GM23248 (cell line): ENCODE measurements around the gene GALNT12. TPM values are rescaled to one million over a fixed set of nuclear protein-coding genes. Genes with fewer than 3 reads are reported as not detected.

Experiments
- DNase-seq: peaks from one replicate; pipeline ENCODE4 v3.0.0-alpha.2; 2015
- H2AFZ ChIP-seq: fragments of 200-600 bp; sonication (generic); 2 replicates; pipeline ENCODE4 v1.6.1; 2016; ENCODE audit warnings: antibody characterized with exemption
- H3F3A ChIP-seq: fragments of 200-600 bp; sonication (generic); 2 replicates; pipeline ENCODE4 v1.6.1; 2016; ENCODE audit warnings: mild to moderate bottlenecking, antibody characterized with exemption, mixed run types; ENCODE audit not compliant: insufficient read depth
- H3K27ac ChIP-seq: fragments of 200-600 bp; sonication (generic); 2 replicates; pipeline ENCODE4 v1.5.1; 2016; ENCODE audit warnings: mild to moderate bottlenecking
- H3K27me3 ChIP-seq: fragments of 200-600 bp; sonication (generic); replicated peaks from 2 replicates; pipeline ENCODE4 v1.6.1; 2016; ENCODE audit warnings: mild to moderate bottlenecking; ENCODE audit not compliant: insufficient read depth
- H3K36me3 ChIP-seq: fragments of 200-600 bp; sonication (generic); 2 replicates; pipeline ENCODE4 v1.6.1; 2016; ENCODE audit warnings: low read depth, mild to moderate bottlenecking
- H3K4me1 ChIP-seq: fragments of 200-600 bp; sonication (generic); 2 replicates; pipeline ENCODE4 v1.6.1; 2016; ENCODE audit warnings: mild to moderate bottlenecking; ENCODE audit not compliant: insufficient read depth
- H3K4me2 ChIP-seq: fragments of 200-600 bp; sonication (generic); one replicate; pipeline ENCODE4 v1.6.1; 2016; ENCODE audit warnings: mild to moderate bottlenecking; ENCODE audit not compliant: unreplicated experiment
- H3K4me3 ChIP-seq: fragments of 200-600 bp; sonication (generic); 2 replicates; pipeline ENCODE4 v1.5.1; 2016; ENCODE audit warnings: mild to moderate bottlenecking
- H3K79me2 ChIP-seq: fragments of 200-600 bp; sonication (generic); 2 replicates; pipeline ENCODE4 v1.6.1; 2016; ENCODE audit warnings: mild to moderate bottlenecking; ENCODE audit not compliant: insufficient read depth
- H3K9ac ChIP-seq: fragments of 200-600 bp; sonication (generic); 2 replicates; pipeline ENCODE4 v1.6.1; 2016; ENCODE audit warnings: mild to moderate bottlenecking
- H3K9me2 ChIP-seq: fragments of 200-600 bp; sonication (generic); 2 replicates; pipeline ENCODE4 v1.6.1; 2016; ENCODE audit warnings: mixed run types, mild to moderate bottlenecking, moderate library complexity; ENCODE audit not compliant: insufficient read depth
- H3K9me3 ChIP-seq: fragments of 200-600 bp; sonication (generic); one replicate; pipeline ENCODE4 v1.6.1; 2017; ENCODE audit warnings: low read depth
- H4K20me1 ChIP-seq: fragments of 200-600 bp; sonication (generic); 2 replicates; pipeline ENCODE4 v1.6.0; 2016; ENCODE audit not compliant: insufficient read depth
- EZH2 ChIP-seq: fragments of 200-600 bp; sonication (generic); IDR thresholded peaks from 2 replicates; pipeline ENCODE4 v1.6.1; 2018; ENCODE audit warnings: antibody characterized with exemption, mild to moderate bottlenecking; ENCODE audit not compliant: insufficient read depth, poor library complexity, severe bottlenecking
- EZH2phosphoT487 ChIP-seq: fragments of 200-600 bp; sonication (generic); IDR thresholded peaks from 2 replicates; pipeline ENCODE4 v1.6.1; 2018; ENCODE audit warnings: antibody characterized with exemption, moderate library complexity, mild to moderate bottlenecking, low read depth; ENCODE audit not compliant: insufficient read depth
- WGBS, 2 experiments: methylation state at CpG; one replicate each; pipeline ENCODE4 v1.1.6; 2015 to 2017; ENCODE audit warnings: low lambda C conversion rate in 2 of 2, low coverage in 1 of 2; ENCODE audit errors: missing lambda C conversion rate in 2 of 2; 5-methylcytosine and 5-hydroxymethylcytosine counted together
- in situ Hi-C: fragments of 300-500 bp; cut with MboI; formaldehyde crosslinking; loops from 2 replicates; pipeline ENCODE4 v1.15.0; 2020
- polyA plus RNA-seq: library from polyadenylated mRNA; unstranded; fragments of >200 nt; fragmentation: Nextera tagmentation; extraction: Ambion mirVana; gene quantifications from 2 replicates; pipeline ENCODE4 v1.2.1, GENCODE V29; 2016
- total RNA-seq: library from RNA; depleted of rRNA; stranded (reverse); fragments of >200 nt; shearing (Covaris generic); gene quantifications from 2 replicates; pipeline ENCODE4 v1.2.3, GENCODE V29; 2014

GALNT12 gene
- total and polyA plus RNA-seq, 2 experiments from 2014 or later = 0.74 to 10.1 TPM

GRCh38 chr9:98860871-98861293 lies 53.4 kb downstream of the GALNT12 start:
- Histone ChIP-seq H3K4me3 (no peak overlapping the region), H3K4me2 (peak overlapping the region; percentile 64), H3K9me2 (no peaks in the 10 kb centered on the region), H3K36me3 (no peaks in the 10 kb centered on the region), H4K20me1 (no peaks in the 10 kb centered on the region), H2AFZ (peak overlapping the region; percentile 37), H3K27ac (peak overlapping the region; percentile 94), H3K79me2 (no peaks in the 10 kb centered on the region), H3K9ac (peak overlapping the region; percentile 80), H3K4me1 (peaks cover 27% of the 10 kb centered on the region), H3K9me3 (no peaks in the 10 kb centered on the region), H3K27me3 (no peaks in the 10 kb centered on the region), H3F3A (peaks cover 29% of the 10 kb centered on the region)
- TF ChIP-seq EZH2phosphoT487 (no peak), EZH2 (no peak)
- peak; percentile 93 for DNase-seq
- in situ Hi-C loops = no loop called here
- WGBS, 2 experiments = 6 to 7% methylated on average over 5 of the region's 5 CpGs

GRCh38 chr9:98861781-98862504 lies 54.5 kb downstream of the GALNT12 start:
- peak overlapping the region; percentile 80 for H3K9ac ChIP-seq
- H3K79me2 ChIP-seq = no peaks in the 10 kb centered on the region
- WGBS, 2 experiments = 4 to 8% methylated on average over 8 of the region's 8 CpGs
- no peaks in the 10 kb centered on the region for H3K9me2 ChIP-seq
- TF ChIP-seq EZH2 (no peak), EZH2phosphoT487 (no peak)
- H3K9me3 ChIP-seq = no peaks in the 10 kb centered on the region
- H3K27me3 ChIP-seq = no peaks in the 10 kb centered on the region
- 0 out of 2 replicates have a peak overlapping the region, but pooled peaks have one; percentile 9 for H3K4me3 ChIP-seq
- peak overlapping the region; percentile 94 for H3K27ac ChIP-seq
- H4K20me1 ChIP-seq = no peaks in the 10 kb centered on the region
- in situ Hi-C loops = no loop called here
- H2AFZ ChIP-seq = no peak overlapping the region; the same call in 1 of the 2 replicates
- peaks cover 29% of the 10 kb centered on the region for H3F3A ChIP-seq
- DNase-seq = peak; percentile 99
- H3K4me1 ChIP-seq = peaks cover 37% of the 10 kb centered on the region
- H3K36me3 ChIP-seq = no peaks in the 10 kb centered on the region
- peak overlapping the region; percentile 64 for H3K4me2 ChIP-seq

GRCh38 chr9:98862936-98863335 lies 55.5 kb downstream of the GALNT12 start:
- Histone ChIP-seq H3K79me2 (no peaks in the 10 kb centered on the region), H2AFZ (no peak overlapping the region), H3K4me1 (peaks cover 47% of the 10 kb centered on the region), H3K4me3 (no peak overlapping the region), H3K9ac (peak overlapping the region; percentile 63), H3K4me2 (peak overlapping the region; percentile 19), H3K27ac (peak overlapping the region; percentile 94), H3K36me3 (no peaks in the 10 kb centered on the region), H4K20me1 (no peaks in the 10 kb centered on the region), H3F3A (peaks cover 30% of the 10 kb centered on the region), H3K9me2 (no peaks in the 10 kb centered on the region), H3K27me3 (no peaks in the 10 kb centered on the region), H3K9me3 (no peaks in the 10 kb centered on the region)
- no peak for DNase-seq
- in situ Hi-C loops = no loop called here
- TF ChIP-seq EZH2phosphoT487 (no peak), EZH2 (no peak)
- WGBS, 2 experiments = 49 to 58% methylated on average over 4 of the region's 4 CpGs

GRCh38 chr9:98864281-98865174 lies 57.1 kb downstream of the GALNT12 start:
- WGBS, 2 experiments = 82 to 89% methylated on average over 7 of the region's 7 CpGs
- Histone ChIP-seq H3K36me3 (no peaks in the 10 kb centered on the region), H3F3A (peaks cover 35% of the 10 kb centered on the region), H2AFZ (no peak overlapping the region), H3K4me1 (peaks cover 55% of the 10 kb centered on the region), H3K4me3 (no peak overlapping the region), H3K9me2 (no peaks in the 10 kb centered on the region), H3K27ac (0 out of 2 replicates have a peak overlapping the region, but pooled peaks have one; percentile 7), H3K4me2 (no peak overlapping the region), H3K9ac (no peak overlapping the region), H3K79me2 (no peaks in the 10 kb centered on the region), H3K27me3 (no peaks in the 10 kb centered on the region), H4K20me1 (no peaks in the 10 kb centered on the region), H3K9me3 (no peaks in the 10 kb centered on the region)
- TF ChIP-seq EZH2 = no peak
- no peak for TF ChIP-seq EZH2phosphoT487
- DNase-seq = peak; percentile 73
- in situ Hi-C loops = no loop called here
